Liver (tissue), 9 donors: ENCODE results near the gene ANXA7. TPM values are rescaled to one million over a fixed set of nuclear protein-coding genes. Genes with fewer than 3 reads are reported as not detected.

Source experiments
- DNase-seq: peaks from one replicate; pipeline ENCODE4 v3.0.0-alpha.2; 2017; ENCODE audit warnings: low spot score
- H3K27ac ChIP-seq, 2 donors: one replicate each; pipeline ENCODE4 v1.7.0; 2013; ENCODE audit warnings: inconsistent platforms in 2 of 2, low read length in 2 of 2, control low read depth in 1 of 2, low read depth in 1 of 2, mild to moderate bottlenecking in 1 of 2
- H3K27me3 ChIP-seq, 4 donors: one replicate each; pipeline versions ENCODE4 v1.6.1 to v1.7.0; 2013; ENCODE audit warnings: low read length in 3 of 4, inconsistent platforms in 1 of 4, mild to moderate bottlenecking in 1 of 4, moderate library complexity in 1 of 4; ENCODE audit not compliant: control insufficient read depth in 4 of 4, insufficient read depth in 4 of 4
- H3K36me3 ChIP-seq, 4 donors: one replicate each; pipeline versions ENCODE4 v1.6.1 to v1.7.0; 2013; ENCODE audit warnings: low read length in 3 of 4, mild to moderate bottlenecking in 3 of 4, low read depth in 1 of 4, moderate library complexity in 1 of 4; ENCODE audit not compliant: control insufficient read depth in 4 of 4, insufficient read depth in 3 of 4
- H3K4me1 ChIP-seq, 4 donors: one replicate each; pipeline versions ENCODE4 v1.6.1 to v1.7.0; 2013; ENCODE audit warnings: low read length in 3 of 4, mild to moderate bottlenecking in 3 of 4, moderate library complexity in 1 of 4; ENCODE audit not compliant: control insufficient read depth in 4 of 4, insufficient read depth in 4 of 4
- H3K4me3 ChIP-seq, 3 donors: one replicate each; pipeline versions ENCODE4 v1.6.1 to v1.7.0; 2013; ENCODE audit warnings: low read length in 3 of 3, control low read depth in 1 of 3, low read depth in 1 of 3, mild to moderate bottlenecking in 1 of 3
- H3K9ac ChIP-seq, 2 donors: one replicate each; pipeline ENCODE4 v1.7.0; 2013; ENCODE audit warnings: low read length in 2 of 2, mild to moderate bottlenecking in 2 of 2, moderate library complexity in 2 of 2, control low read depth in 1 of 2, low read depth in 1 of 2
- H3K9me3 ChIP-seq, 4 donors: one replicate each; pipeline versions ENCODE4 v1.6.1 to v1.7.0; 2013; ENCODE audit warnings: low read length in 3 of 4; ENCODE audit not compliant: control insufficient read depth in 4 of 4
- ATF3 ChIP-seq: IDR thresholded peaks from 2 replicates; pipeline ENCODE4 v1.6.1; 2016; ENCODE audit warnings: antibody characterized with exemption
- CTCF ChIP-seq: fragments of 150-350 bp; IDR thresholded peaks from 2 replicates; pipeline ENCODE4 v1.5.1; 2017; ENCODE audit warnings: improper control_type of control experiment, low read depth, low read length; ENCODE audit not compliant: missing input control
- EGR1 ChIP-seq, 2 donors: IDR thresholded peaks; 2 replicates each; pipeline ENCODE4 v1.6.1; 2016 to 2018; ENCODE audit warnings: antibody characterized with exemption in 2 of 2, low read depth in 2 of 2
- FOXA1 ChIP-seq: IDR thresholded peaks from 2 replicates; pipeline ENCODE4 v1.6.1; 2016; ENCODE audit warnings: antibody characterized with exemption
- FOXA2 ChIP-seq: IDR thresholded peaks from 2 replicates; pipeline ENCODE4 v1.6.1; 2016; ENCODE audit warnings: antibody characterized with exemption
- GABPA ChIP-seq, 2 donors: IDR thresholded peaks in 1 of 2; conservative IDR thresholded peaks in 1 of 2; 2 replicates each; pipeline ENCODE4 v1.6.1; 2016; ENCODE audit warnings: antibody characterized with exemption in 2 of 2, mild to moderate bottlenecking in 1 of 2, moderate library complexity in 1 of 2
- HNF4A ChIP-seq, 2 donors: conservative IDR thresholded peaks; 2 replicates each; pipeline ENCODE4 v1.6.1; 2016; ENCODE audit warnings: antibody characterized with exemption in 2 of 2, mild to moderate bottlenecking in 2 of 2
- HNF4G ChIP-seq: IDR thresholded peaks from 2 replicates; pipeline ENCODE4 v1.6.1; 2016; ENCODE audit warnings: antibody characterized with exemption
- JUND ChIP-seq, 2 donors: IDR thresholded peaks; 2 replicates each; pipeline ENCODE4 v1.6.1; 2016; ENCODE audit warnings: antibody characterized with exemption in 2 of 2
- NR2F2 ChIP-seq: IDR thresholded peaks from 2 replicates; pipeline ENCODE4 v1.6.1; 2016; ENCODE audit warnings: antibody characterized with exemption
- RAD21 ChIP-seq, 2 donors: IDR thresholded peaks; 2 replicates each; pipeline ENCODE4 v1.6.1; 2016; ENCODE audit warnings: antibody characterized with exemption in 2 of 2, mild to moderate bottlenecking in 2 of 2
- REST ChIP-seq: IDR thresholded peaks from 2 replicates; pipeline ENCODE4 v1.6.1; 2016; ENCODE audit warnings: antibody characterized with exemption, mild to moderate bottlenecking
- RXRA ChIP-seq, 2 donors: IDR thresholded peaks; 2 replicates each; pipeline ENCODE4 v1.6.1; 2017 to 2018; ENCODE audit warnings: antibody characterized with exemption in 2 of 2, mild to moderate bottlenecking in 1 of 2
- SP1 ChIP-seq: IDR thresholded peaks from 2 replicates; pipeline ENCODE4 v1.6.1; 2018; ENCODE audit warnings: antibody characterized with exemption, mild to moderate bottlenecking
- TAF1 ChIP-seq: conservative IDR thresholded peaks from 2 replicates; pipeline ENCODE4 v1.6.1; 2016; ENCODE audit warnings: antibody characterized with exemption, mild to moderate bottlenecking
- YY1 ChIP-seq: IDR thresholded peaks from 2 replicates; pipeline ENCODE4 v1.6.1; 2016; ENCODE audit warnings: antibody characterized with exemption, mild to moderate bottlenecking
- ZBTB33 ChIP-seq: IDR thresholded peaks from 2 replicates; pipeline ENCODE4 v1.6.1; 2016; ENCODE audit warnings: antibody characterized with exemption
- WGBS: extraction: QIAGEN DNeasy Blood & Tissue Kit; methylation state at CpG from one replicate; pipeline ENCODE4 v1.1.7; 2013; 5-methylcytosine and 5-hydroxymethylcytosine counted together
- polyA plus RNA-seq, 2 donors: library from polyadenylated mRNA; stranded (reverse) in 1 of 2; unstranded in 1 of 2; fragments of 200-250 nt in 1 of 2; fragments of >200 nt in 1 of 2; fragmentation: Nextera tagmentation in 1 of 2; extraction: Ambion mirVana in 1 of 2; gene quantifications; one replicate each; pipeline versions ENCODE4 v1.2.1 to v1.2.3, GENCODE V29; 2013 to 2015
- total RNA-seq, 2 donors: library from RNA; depleted of rRNA; stranded (reverse); fragments of >200 nt; gene quantifications; one replicate each; pipeline ENCODE4 v1.2.3, GENCODE V29; 2014
- TF ChIP-seq, protein P1 (sequence below): IDR thresholded peaks from 2 replicates; pipeline ENCODE4 v1.6.1; 2016; ENCODE audit warnings: antibody characterized with exemption
- donor health status: healthy.
- donor health status: healthy.
- donor health status: healthy.
- donor health status: healthy.
- donor health status: healthy.

ANXA7 gene
- total and polyA plus RNA-seq, 4 donors, result 71.6 to 93.4 (median 90.0) TPM

DNA sequence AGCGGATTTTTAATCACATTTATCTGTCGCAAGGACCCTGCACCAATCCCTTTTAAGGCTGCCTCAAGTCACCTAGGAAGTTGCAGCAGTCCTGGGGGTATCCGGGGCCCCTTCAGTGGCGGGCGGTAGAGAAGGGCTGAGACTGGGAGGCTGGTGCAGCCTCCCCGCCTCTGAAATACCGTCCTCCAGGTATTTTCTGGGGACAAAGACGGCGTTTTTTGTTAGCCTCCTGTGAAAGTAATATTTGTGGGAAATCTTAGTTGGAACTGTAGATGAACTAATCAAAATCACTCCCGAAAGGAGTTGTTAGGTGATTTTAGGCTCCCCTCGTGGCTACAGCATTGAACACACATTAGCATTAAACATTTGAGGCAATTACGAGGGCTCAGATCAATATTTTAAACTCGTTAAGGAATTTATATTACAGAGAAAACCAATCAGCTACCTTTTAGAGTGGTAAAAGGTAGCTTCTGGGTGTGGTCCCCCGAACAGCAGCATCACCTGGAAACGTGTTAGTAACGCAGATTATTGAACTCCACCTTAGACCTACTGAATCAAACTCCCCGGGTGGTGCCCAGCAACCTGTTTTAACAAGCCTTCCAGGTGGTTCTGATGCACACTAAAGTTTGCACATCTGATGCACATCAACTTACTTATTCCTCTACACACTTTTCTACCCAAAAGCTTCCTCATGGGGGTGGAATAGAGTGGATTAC lies 530 bp upstream of the ANXA7 start:
- H3K27ac ChIP-seq, result peak overlapping the region; percentile 32 to 98
- TF ChIP-seq REST (no peak), RAD21 (IDR thresholded peaks at IDR 0.05) (no peak), FOXA2 (no peak), GABPA (IDR thresholded peaks at IDR 0.05 in 1 of 2, conservative IDR thresholded peaks at IDR 0.05 in 1 of 2) (no peak), FOXA1 (no peak), YY1 (no peak), ZBTB33 (no peak), EGR1 (IDR thresholded peaks at IDR 0.05; ENCODE audit: low read depth in 2 of 2) (no peak), SP1 (no peak), ATF3 (no peak), HNF4A (conservative IDR thresholded peaks at IDR 0.05) (no peak), CTCF (no peak), TAF1 (no peak)
- TF ChIP-seq, protein P1, sequence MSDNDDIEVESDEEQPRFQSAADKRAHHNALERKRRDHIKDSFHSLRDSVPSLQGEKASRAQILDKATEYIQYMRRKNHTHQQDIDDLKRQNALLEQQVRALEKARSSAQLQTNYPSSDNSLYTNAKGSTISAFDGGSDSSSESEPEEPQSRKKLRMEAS, result no peak
- H3K9ac ChIP-seq, result no peak overlapping the region
- no peak for DNase-seq
- H3K27me3 ChIP-seq, result no peaks in the 10 kb centered on the region
- peak overlapping the region; percentile 59 to 92 (median 85) for H3K4me3 ChIP-seq
- WGBS, result 3% methylated on average over 17 of the region's 17 CpGs
- H3K36me3 ChIP-seq, result no peaks in the 10 kb centered on the region
- no peaks in the 10 kb centered on the region for H3K9me3 ChIP-seq
- peaks cover 9 to 20% (median 13%) of the 10 kb centered on the region in 4 donors for H3K4me1 ChIP-seq

GRCh38 chr10:73413108-73413527 lies 740 bp downstream of the ANXA7 start:
- WGBS, result under 1% methylated on average over 9 of the region's 9 CpGs
- no peak for DNase-seq
- peaks cover 8 to 16% (median 13%) of the 10 kb centered on the region in 4 donors for H3K4me1 ChIP-seq
- H3K9ac ChIP-seq, result peak overlapping the region; percentile 65 to 75
- peak overlapping the region; percentile 85 to 92 (median 91) for H3K4me3 ChIP-seq
- H3K36me3 ChIP-seq, result no peaks in the 10 kb centered on the region
- H3K27ac ChIP-seq, result peak overlapping the region; percentile 96 to 98
- H3K9me3 ChIP-seq, result no peaks in the 10 kb centered on the region
- no peaks in the 10 kb centered on the region for H3K27me3 ChIP-seq
- TF ChIP-seq RXRA (IDR thresholded peaks at IDR 0.05), result peak; percentile 51 to 53
- TF ChIP-seq NR2F2, result no peak
- TF ChIP-seq RAD21 (IDR thresholded peaks at IDR 0.05), result no peak
- TF ChIP-seq SP1, result peak; percentile 69
- TF ChIP-seq GABPA (IDR thresholded peaks at IDR 0.05 in 1 of 2, conservative IDR thresholded peaks at IDR 0.05 in 1 of 2), result peak in 1 of 2 donors; percentile 11
- TF ChIP-seq TAF1, result peak; percentile 85
- TF ChIP-seq ZBTB33, result no peak
- TF ChIP-seq HNF4G, result peak; percentile 22
- no peak for TF ChIP-seq FOXA1
- TF ChIP-seq EGR1 (IDR thresholded peaks at IDR 0.05; ENCODE audit: low read depth in 2 of 2), result peak in 1 of 2 donors; percentile 20
- no peak for TF ChIP-seq ATF3
- TF ChIP-seq, protein P1, result no peak
- TF ChIP-seq JUND (IDR thresholded peaks at IDR 0.05), result peak in 1 of 2 donors; percentile 34
